WTC11 (cell line): ENCODE measurements around the gene PADI2. TPM values are rescaled to one million over a fixed set of nuclear protein-coding genes. Genes with fewer than 3 reads are reported as not detected.

Experiments
- ATAC-seq: fragments of 200-7000 bp; cut with Tn5 transposase; 2 replicates; pipeline ENCODE4 v1.10.0; 2021; ENCODE audit warnings: mild to moderate bottlenecking, moderate library complexity
- CTCF ChIA-PET: fragments of 300-600 bp; sonication (Branson Sonifier 250); formaldehyde crosslinking; loops from one replicate; lab custom pipeline; 2021; ENCODE audit warnings: antibody characterized with exemption; lab: Charles Lee
- POLR2A ChIA-PET: fragments of 350-600 bp; sonication (Branson Sonifier 250); formaldehyde crosslinking; loops from one replicate; lab custom pipeline; 2021; ENCODE audit warnings: antibody characterized with exemption; lab: Charles Lee
- DNase-seq: peaks from one replicate; pipeline ENCODE4 v3.0.0; 2021; ENCODE audit warnings: low spot score
- H3K27ac Mint-ChIP-seq: 2 replicates; pipeline ENCODE4 v1.8.0; 2021; ENCODE audit warnings: mixed read lengths
- H3K27me3 Mint-ChIP-seq: 2 replicates; pipeline ENCODE4 v1.8.0; 2021; ENCODE audit warnings: low read depth, mild to moderate bottlenecking, moderate library complexity, mixed read lengths
- H3K36me3 Mint-ChIP-seq: 2 replicates; pipeline ENCODE4 v1.8.0; 2021; ENCODE audit warnings: mixed read lengths
- H3K4me1 Mint-ChIP-seq: 2 replicates; pipeline ENCODE4 v1.8.0; 2022; ENCODE audit warnings: mixed read lengths
- H3K4me3 Mint-ChIP-seq: 2 replicates; pipeline ENCODE4 v1.8.0; 2021; ENCODE audit warnings: mild to moderate bottlenecking, moderate library complexity, mixed read lengths
- H3K9me3 Mint-ChIP-seq: 2 replicates; pipeline ENCODE4 v1.8.0; 2021; ENCODE audit warnings: mixed read lengths
- ATF1 ChIP-seq: sonication (generic); formaldehyde crosslinking; IDR thresholded peaks from 2 replicates; pipeline ENCODE4 v1.8.1; 2023; ENCODE audit warnings: mild to moderate bottlenecking, moderate library complexity, missing genetic modification reagents
- CBFB ChIP-seq: sonication (generic); formaldehyde crosslinking; IDR thresholded peaks from 2 replicates; pipeline ENCODE4 v1.8.1; 2022; ENCODE audit warnings: mild to moderate bottlenecking, low read depth, missing genetic modification reagents
- CREB1 ChIP-seq: sonication (generic); formaldehyde crosslinking; IDR thresholded peaks from 2 replicates; pipeline ENCODE4 v1.8.0; 2023; ENCODE audit warnings: mild to moderate bottlenecking, missing genetic modification reagents
- ELF4 ChIP-seq: sonication (generic); formaldehyde crosslinking; IDR thresholded peaks from 2 replicates; pipeline ENCODE4 v1.8.1; 2022; ENCODE audit warnings: low read depth, mild to moderate bottlenecking, moderate library complexity, missing genetic modification reagents
- EMX1 ChIP-seq: fragments of 250-450 bp; sonication (Bioruptor Pico); IDR thresholded peaks from 2 replicates; pipeline ENCODE4 v1.8.0; 2021; ENCODE audit warnings: mild to moderate bottlenecking
- HMGA2 ChIP-seq: fragments of 250-450 bp; sonication (Bioruptor Pico); IDR thresholded peaks from 2 replicates; pipeline ENCODE4 v1.4.0; 2021; ENCODE audit warnings: mild to moderate bottlenecking, moderate library complexity
- IRF1 ChIP-seq: sonication (generic); formaldehyde crosslinking; IDR thresholded peaks from 2 replicates; pipeline ENCODE4 v1.8.0; 2023; ENCODE audit warnings: missing genetic modification reagents
- JUN ChIP-seq: sonication (generic); formaldehyde crosslinking; IDR thresholded peaks from 2 replicates; pipeline ENCODE4 v1.8.0; 2023; ENCODE audit warnings: mild to moderate bottlenecking, missing genetic modification reagents
- KAT7 ChIP-seq: sonication (generic); formaldehyde crosslinking; IDR thresholded peaks from 2 replicates; pipeline ENCODE4 v1.8.1; 2023; ENCODE audit warnings: missing genetic modification reagents, mild to moderate bottlenecking, borderline replicate concordance
- OVOL2 ChIP-seq: fragments of 250-450 bp; sonication (Bioruptor Pico); IDR thresholded peaks from 2 replicates; pipeline ENCODE4 v1.9.0; 2021; ENCODE audit warnings: mild to moderate bottlenecking, borderline replicate concordance
- PRRX2 ChIP-seq: fragments of 250-450 bp; sonication (Bioruptor Pico); IDR thresholded peaks from 2 replicates; pipeline ENCODE4 v1.8.0; 2021; ENCODE audit warnings: mild to moderate bottlenecking
- RELA ChIP-seq: sonication (generic); formaldehyde crosslinking; IDR thresholded peaks from 2 replicates; pipeline ENCODE4 v1.8.1; 2022; ENCODE audit warnings: missing genetic modification reagents, mild to moderate bottlenecking, borderline replicate concordance
- SMAD4 ChIP-seq: sonication (generic); formaldehyde crosslinking; IDR thresholded peaks from 2 replicates; pipeline ENCODE4 v1.8.0; 2022; ENCODE audit warnings: mild to moderate bottlenecking, missing genetic modification reagents
- TEAD1 ChIP-seq: sonication (generic); formaldehyde crosslinking; IDR thresholded peaks from 2 replicates; pipeline ENCODE4 v1.8.0; 2022; ENCODE audit warnings: mild to moderate bottlenecking, missing genetic modification reagents
- TP53 ChIP-seq: sonication (generic); formaldehyde crosslinking; IDR thresholded peaks from 2 replicates; pipeline ENCODE4 v1.8.1; 2023; ENCODE audit warnings: mild to moderate bottlenecking, missing genetic modification reagents
- ZNF317 ChIP-seq: sonication (generic); formaldehyde crosslinking; IDR thresholded peaks from 2 replicates; pipeline ENCODE4 v1.8.1; 2023; ENCODE audit warnings: low read depth, mild to moderate bottlenecking, moderate library complexity, missing genetic modification reagents, borderline replicate concordance
- ZNF532 ChIP-seq: fragments of 250-450 bp; sonication (Bioruptor Pico); IDR thresholded peaks from 2 replicates; pipeline ENCODE4 v1.9.0; 2021; ENCODE audit warnings: mild to moderate bottlenecking, borderline replicate concordance
- total RNA-seq: library from RNA; stranded (reverse); gene quantifications from 3 replicates; pipeline ENCODE4 v1.2.3, GENCODE V29; 2021
- TF ChIP-seq, protein P1 (sequence below): sonication (generic); formaldehyde crosslinking; conservative IDR thresholded peaks from 2 replicates; pipeline ENCODE4 v1.8.1; 2022; ENCODE audit warnings: mild to moderate bottlenecking, missing genetic modification reagents
- TF ChIP-seq, protein P2 (sequence below): sonication (generic); formaldehyde crosslinking; IDR thresholded peaks from 2 replicates; pipeline ENCODE4 v1.8.0; 2022; ENCODE audit warnings: mild to moderate bottlenecking, missing genetic modification reagents
- TF ChIP-seq, protein P3 (sequence below): sonication (generic); formaldehyde crosslinking; IDR thresholded peaks from 2 replicates; pipeline ENCODE4 v1.8.1; 2023; ENCODE audit warnings: mild to moderate bottlenecking, missing genetic modification reagents, moderate library complexity
- TF ChIP-seq, protein P4 (sequence below): sonication (generic); formaldehyde crosslinking; IDR thresholded peaks from 2 replicates; pipeline ENCODE4 v1.8.1; 2022; ENCODE audit warnings: missing genetic modification reagents, borderline replicate concordance
- TF ChIP-seq, protein P5 (sequence below): sonication (generic); formaldehyde crosslinking; IDR thresholded peaks from 2 replicates; pipeline ENCODE4 v1.8.1; 2022; ENCODE audit warnings: low read depth, missing genetic modification reagents, borderline replicate concordance

Gene PADI2
- total RNA-seq, 1 experiment from 2014 or later, result 3.8 TPM

DNA sequence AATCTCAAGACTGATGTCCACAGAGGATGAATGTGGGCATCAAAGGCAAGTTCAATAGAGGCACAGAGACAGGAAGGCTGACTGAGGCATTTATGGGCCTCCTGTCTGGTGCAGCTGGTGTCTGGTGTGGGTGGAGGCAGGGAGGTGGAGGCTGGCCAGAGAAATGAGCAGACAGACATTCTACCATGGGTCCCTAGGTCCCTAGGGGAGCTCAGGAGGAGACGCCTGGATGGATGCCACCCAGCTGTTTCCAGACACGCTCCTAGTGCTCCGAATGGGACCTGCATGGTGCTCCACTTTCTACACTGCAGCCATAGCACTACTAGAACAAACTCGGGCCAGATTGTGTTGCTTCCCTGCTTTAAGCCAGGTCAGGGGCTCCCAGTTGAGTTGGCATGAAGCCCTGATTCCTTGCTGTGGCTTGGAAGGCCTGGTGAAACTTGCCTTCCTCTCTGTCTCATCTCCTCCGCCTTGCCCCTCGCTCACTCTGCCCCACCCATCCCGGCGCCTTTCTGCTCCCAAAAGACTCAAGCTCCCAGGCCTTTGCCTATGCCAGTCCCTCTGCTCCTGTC is 25.3 kb downstream of the PADI2 start:
- no peaks in the 10 kb centered on the region; the same call in 1 of the 2 replicates for H3K27me3 Mint-ChIP-seq
- DNase-seq (no peak), ATAC-seq (no peak)
- TF ChIP-seq HMGA2 (CRISPR knock-in tag) (no peak), CREB1 (CRISPR knock-in tag) (no peak), TEAD1 (no peak), RELA (CRISPR knock-in tag) (no peak), CBFB (CRISPR knock-in tag) (no peak), IRF1 (CRISPR knock-in tag) (no peak), PRRX2 (no peak), ZNF317 (CRISPR knock-in tag) (no peak), ELF4 (CRISPR knock-in tag) (no peak), KAT7 (no peak), JUN (no peak), ZNF532 (CRISPR knock-in tag) (no peak), SMAD4 (CRISPR knock-in tag) (no peak), EMX1 (CRISPR knock-in tag) (no peak)
- TF ChIP-seq, protein P1, sequence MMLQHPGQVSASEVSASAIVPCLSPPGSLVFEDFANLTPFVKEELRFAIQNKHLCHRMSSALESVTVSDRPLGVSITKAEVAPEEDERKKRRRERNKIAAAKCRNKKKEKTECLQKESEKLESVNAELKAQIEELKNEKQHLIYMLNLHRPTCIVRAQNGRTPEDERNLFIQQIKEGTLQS (CRISPR knock-in tag), result no peak
- TF ChIP-seq, protein P2, sequence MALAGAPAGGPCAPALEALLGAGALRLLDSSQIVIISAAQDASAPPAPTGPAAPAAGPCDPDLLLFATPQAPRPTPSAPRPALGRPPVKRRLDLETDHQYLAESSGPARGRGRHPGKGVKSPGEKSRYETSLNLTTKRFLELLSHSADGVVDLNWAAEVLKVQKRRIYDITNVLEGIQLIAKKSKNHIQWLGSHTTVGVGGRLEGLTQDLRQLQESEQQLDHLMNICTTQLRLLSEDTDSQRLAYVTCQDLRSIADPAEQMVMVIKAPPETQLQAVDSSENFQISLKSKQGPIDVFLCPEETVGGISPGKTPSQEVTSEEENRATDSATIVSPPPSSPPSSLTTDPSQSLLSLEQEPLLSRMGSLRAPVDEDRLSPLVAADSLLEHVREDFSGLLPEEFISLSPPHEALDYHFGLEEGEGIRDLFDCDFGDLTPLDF, result no peak
- TF ChIP-seq, protein P3, sequence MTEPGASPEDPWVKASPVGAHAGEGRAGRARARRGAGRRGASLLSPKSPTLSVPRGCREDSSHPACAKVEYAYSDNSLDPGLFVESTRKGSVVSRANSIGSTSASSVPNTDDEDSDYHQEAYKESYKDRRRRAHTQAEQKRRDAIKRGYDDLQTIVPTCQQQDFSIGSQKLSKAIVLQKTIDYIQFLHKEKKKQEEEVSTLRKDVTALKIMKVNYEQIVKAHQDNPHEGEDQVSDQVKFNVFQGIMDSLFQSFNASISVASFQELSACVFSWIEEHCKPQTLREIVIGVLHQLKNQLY (CRISPR knock-in tag), result no peak
- TF ChIP-seq, protein P4, sequence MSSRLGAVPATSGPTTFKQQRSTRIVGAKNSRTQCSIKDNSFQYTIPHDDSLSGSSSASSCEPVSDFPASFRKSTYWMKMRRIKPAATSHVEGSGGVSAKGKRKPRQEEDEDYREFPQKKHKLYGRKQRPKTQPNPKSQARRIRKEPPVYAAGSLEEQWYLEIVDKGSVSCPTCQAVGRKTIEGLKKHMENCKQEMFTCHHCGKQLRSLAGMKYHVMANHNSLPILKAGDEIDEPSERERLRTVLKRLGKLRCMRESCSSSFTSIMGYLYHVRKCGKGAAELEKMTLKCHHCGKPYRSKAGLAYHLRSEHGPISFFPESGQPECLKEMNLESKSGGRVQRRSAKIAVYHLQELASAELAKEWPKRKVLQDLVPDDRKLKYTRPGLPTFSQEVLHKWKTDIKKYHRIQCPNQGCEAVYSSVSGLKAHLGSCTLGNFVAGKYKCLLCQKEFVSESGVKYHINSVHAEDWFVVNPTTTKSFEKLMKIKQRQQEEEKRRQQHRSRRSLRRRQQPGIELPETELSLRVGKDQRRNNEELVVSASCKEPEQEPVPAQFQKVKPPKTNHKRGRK (CRISPR knock-in tag), result no peak
- peaks cover 15% of the 10 kb centered on the region for H3K4me1 Mint-ChIP-seq
- H3K36me3 Mint-ChIP-seq, result no peaks in the 10 kb centered on the region
- no peak overlapping the region for H3K27ac Mint-ChIP-seq
- ChIA-PET POLR2A (no interaction called here), CTCF (no interaction called here)
- no peaks in the 10 kb centered on the region for H3K9me3 Mint-ChIP-seq
- no peak overlapping the region for H3K4me3 Mint-ChIP-seq

DNA sequence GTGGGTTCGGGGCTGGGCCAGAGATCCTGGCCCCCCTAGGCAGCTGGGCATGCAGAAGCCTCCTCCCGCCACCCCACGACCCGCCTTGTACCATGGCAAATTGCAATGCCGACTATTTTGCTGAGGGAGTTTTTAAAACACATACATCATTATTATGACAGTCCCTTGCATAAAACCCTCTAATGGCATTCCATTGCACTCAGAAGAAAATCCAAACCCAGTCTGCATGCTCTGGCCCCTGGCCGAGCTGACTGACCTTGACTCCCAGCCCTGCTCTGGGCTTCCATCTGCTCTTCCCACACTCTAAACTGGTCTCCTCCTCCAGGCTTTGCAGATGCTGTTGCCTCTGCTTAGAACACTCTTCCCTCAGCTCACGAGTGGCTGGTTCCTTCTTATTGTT is 28.0 kb downstream of the PADI2 start:
- ATAC-seq, result no peak
- no peak overlapping the region for H3K27ac Mint-ChIP-seq
- no peak for TF ChIP-seq OVOL2 (CRISPR knock-in tag)
- TF ChIP-seq CBFB (CRISPR knock-in tag), result no peak
- TF ChIP-seq, protein P5, sequence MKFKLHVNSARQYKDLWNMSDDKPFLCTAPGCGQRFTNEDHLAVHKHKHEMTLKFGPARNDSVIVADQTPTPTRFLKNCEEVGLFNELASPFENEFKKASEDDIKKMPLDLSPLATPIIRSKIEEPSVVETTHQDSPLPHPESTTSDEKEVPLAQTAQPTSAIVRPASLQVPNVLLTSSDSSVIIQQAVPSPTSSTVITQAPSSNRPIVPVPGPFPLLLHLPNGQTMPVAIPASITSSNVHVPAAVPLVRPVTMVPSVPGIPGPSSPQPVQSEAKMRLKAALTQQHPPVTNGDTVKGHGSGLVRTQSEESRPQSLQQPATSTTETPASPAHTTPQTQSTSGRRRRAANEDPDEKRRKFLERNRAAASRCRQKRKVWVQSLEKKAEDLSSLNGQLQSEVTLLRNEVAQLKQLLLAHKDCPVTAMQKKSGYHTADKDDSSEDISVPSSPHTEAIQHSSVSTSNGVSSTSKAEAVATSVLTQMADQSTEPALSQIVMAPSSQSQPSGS (CRISPR knock-in tag), result no peak
- TF ChIP-seq ATF1, result no peak
- TF ChIP-seq TP53 (CRISPR knock-in tag), result no peak
- no peak for TF ChIP-seq SMAD4 (CRISPR knock-in tag)

More for the DNA sequence above, 28.0 kb downstream of the PADI2 start:
- ChIA-PET CTCF (no interaction called here), POLR2A (no interaction called here)
- Mint-ChIP-seq H3K36me3 (no peaks in the 10 kb centered on the region), H3K4me1 (no peaks in the 10 kb centered on the region), H3K27me3 (no peaks in the 10 kb centered on the region; the same call in 1 of the 2 replicates), H3K4me3 (no peak overlapping the region), H3K9me3 (no peaks in the 10 kb centered on the region)
- no peak for DNase-seq
